Ovary (tissue), 3 donors: Measurements from ENCODE around the gene SHKBP1.

ENCODE experiments used
- CTCF ChIP-seq, 3 donors: fragments of 450-650 bp in 2 of 3; fragments of 200-600 bp in 1 of 3; IDR thresholded peaks; one replicate each; pipeline versions ENCODE4 v1.5.1 to v1.8.0; 2016 to 2022; ENCODE audit warnings: antibody characterized with exemption in 3 of 3, mild to moderate bottlenecking in 1 of 3
- EP300 ChIP-seq: sonication (generic); formaldehyde crosslinking; IDR thresholded peaks from one replicate; pipeline ENCODE4 v1.6.1; 2017; ENCODE audit warnings: antibody characterized with exemption
- donor health status: DM: no; HTN: no; CAD: no.

- TF ChIP-seq CTCF (IDR thresholded peaks at IDR 0.05) (no peak), EP300 (no peak)
These were observed 5.8 kb downstream of the SHKBP1 start for GRCh38 chr19:40582467-40582866.
